HepG2 (cell line): ENCODE measurements around the gene F12. TPM values are rescaled to one million over a fixed set of nuclear protein-coding genes. Genes with fewer than 3 reads are reported as not detected.

ENCODE experiments used
- BHLHE40 ChIP-seq: IDR thresholded peaks from 2 replicates; pipeline ENCODE4 v1.6.1; 2011; ENCODE audit warnings: low read length, improper control_type of control experiment
- CENPBD1 ChIP-seq: sonication (generic); formaldehyde crosslinking; IDR thresholded peaks from 2 replicates; pipeline ENCODE4 v1.8.0; 2022; ENCODE audit warnings: missing genetic modification reagents, low read depth, mild to moderate bottlenecking, borderline replicate concordance
- GABPA ChIP-seq, 2 experiments: IDR thresholded peaks; 2 replicates each; pipeline ENCODE4 v1.6.1; 2011 to 2016; ENCODE audit warnings: low read depth in 2 of 2, low read length in 1 of 2, missing biosample characterization in 1 of 2, missing genetic modification characterization in 1 of 2
- KDM5B ChIP-seq: sonication (generic); formaldehyde crosslinking; IDR thresholded peaks from 2 replicates; pipeline ENCODE4 v1.4.0; 2020; ENCODE audit warnings: missing genetic modification reagents, mild to moderate bottlenecking, borderline replicate concordance
- PHF5A ChIP-seq: IDR thresholded peaks from one replicate; pipeline ENCODE4 v1.6.1; 2018; ENCODE audit warnings: low read depth, missing genetic modification reagents; ENCODE audit not compliant: unreplicated experiment
- SMARCE1 ChIP-seq: fragments of 450-650 bp; IDR thresholded peaks from 2 replicates; pipeline ENCODE4 v1.6.1; 2017; ENCODE audit warnings: borderline replicate concordance
- SNRNP70 ChIP-seq: fragments of 200-400 bp; formaldehyde crosslinking; IDR thresholded peaks from 2 replicates; pipeline ENCODE4 v1.6.1; 2017; ENCODE audit warnings: mild to moderate bottlenecking, low read depth, low read length, moderate library complexity
- SP4 ChIP-seq: sonication (generic); formaldehyde crosslinking; IDR thresholded peaks from 2 replicates; pipeline ENCODE4 v1.8.1; 2023; ENCODE audit warnings: mild to moderate bottlenecking, missing genetic modification reagents
- TBX2 ChIP-seq: sonication (generic); formaldehyde crosslinking; IDR thresholded peaks from 2 replicates; pipeline ENCODE4 v1.5.0; 2020; ENCODE audit warnings: missing genetic modification reagents, mild to moderate bottlenecking, borderline replicate concordance
- ZMYM3 ChIP-seq: sonication (generic); formaldehyde crosslinking; IDR thresholded peaks from 2 replicates; pipeline ENCODE4 v1.5.1; 2020; ENCODE audit warnings: mild to moderate bottlenecking, missing genetic modification reagents
- ZNF256 ChIP-seq: sonication (generic); formaldehyde crosslinking; conservative IDR thresholded peaks from 2 replicates; pipeline ENCODE4 v1.4.0; 2020; ENCODE audit warnings: missing genetic modification reagents
- ZNF670 ChIP-seq: sonication (generic); formaldehyde crosslinking; IDR thresholded peaks from 2 replicates; pipeline ENCODE4 v1.8.0; 2022; ENCODE audit warnings: mild to moderate bottlenecking, missing genetic modification reagents, borderline replicate concordance
- ZNF772 ChIP-seq: sonication (generic); formaldehyde crosslinking; IDR thresholded peaks from 2 replicates; pipeline ENCODE4 v1.5.0; 2020; ENCODE audit warnings: mild to moderate bottlenecking, missing genetic modification reagents
- ZNF883 ChIP-seq: sonication (generic); formaldehyde crosslinking; IDR thresholded peaks from 2 replicates; pipeline ENCODE4 v1.5.1; 2020; ENCODE audit warnings: mild to moderate bottlenecking, missing genetic modification reagents; ENCODE audit errors: not compliant biosample characterization
- polyA plus RNA-seq, 8 experiments: library from polyadenylated mRNA; depleted of rRNA in 3 of 8; stranded (reverse) in 7 of 8; unstranded in 1 of 8; fragments of >200 nt; fragmentation: Illumina TruSeq in 4 of 8; extraction: Trizol in 4 of 8; gene quantifications; 2 replicates each; pipeline versions ENCODE4 v1.2.1 to v1.2.3, GENCODE V29; 2011 to 2016; ENCODE audit warnings: low read depth in 4 of 8, missing spikeins in 1 of 8, mixed read lengths in 1 of 8; ENCODE audit not compliant: insufficient read depth in 1 of 8
- total RNA-seq, 5 experiments: library from RNA; depleted of rRNA; stranded (reverse); fragments of >200 nt; fragmentation: Illumina TruSeq; extraction: Trizol; gene quantifications; 2 replicates each; pipeline ENCODE4 v1.2.3, GENCODE V29; 2016; ENCODE audit warnings: low read depth in 1 of 5
- TF ChIP-seq, protein P1 (sequence below), 2 experiments: sonication (generic) in 1 of 2; formaldehyde crosslinking in 1 of 2; IDR thresholded peaks; 2 replicates each; pipeline versions ENCODE4 v1.4.0 to v1.6.1; 2016 to 2020; ENCODE audit warnings: borderline replicate concordance in 1 of 2, low read depth in 1 of 2, mild to moderate bottlenecking in 1 of 2, missing genetic modification reagents in 1 of 2
- TF ChIP-seq, protein P2 (sequence below): IDR thresholded peaks from 2 replicates; pipeline ENCODE4 v1.6.1; 2016; ENCODE audit warnings: mild to moderate bottlenecking
- TF ChIP-seq, protein P3 (sequence below): sonication (generic); formaldehyde crosslinking; IDR thresholded peaks from 2 replicates; pipeline ENCODE4 v1.4.0; 2020; ENCODE audit warnings: missing genetic modification reagents

F12 gene
- total and polyA plus RNA-seq, 2 of the 13 experiments (the other 11 are each of a cell fraction or from before 2014, with no cell fraction given): 2.5 to 3.0 TPM

GRCh38 chr5:177409043-177409801 is at the start of gene F12 (continued):
- TF ChIP-seq, protein P1, sequence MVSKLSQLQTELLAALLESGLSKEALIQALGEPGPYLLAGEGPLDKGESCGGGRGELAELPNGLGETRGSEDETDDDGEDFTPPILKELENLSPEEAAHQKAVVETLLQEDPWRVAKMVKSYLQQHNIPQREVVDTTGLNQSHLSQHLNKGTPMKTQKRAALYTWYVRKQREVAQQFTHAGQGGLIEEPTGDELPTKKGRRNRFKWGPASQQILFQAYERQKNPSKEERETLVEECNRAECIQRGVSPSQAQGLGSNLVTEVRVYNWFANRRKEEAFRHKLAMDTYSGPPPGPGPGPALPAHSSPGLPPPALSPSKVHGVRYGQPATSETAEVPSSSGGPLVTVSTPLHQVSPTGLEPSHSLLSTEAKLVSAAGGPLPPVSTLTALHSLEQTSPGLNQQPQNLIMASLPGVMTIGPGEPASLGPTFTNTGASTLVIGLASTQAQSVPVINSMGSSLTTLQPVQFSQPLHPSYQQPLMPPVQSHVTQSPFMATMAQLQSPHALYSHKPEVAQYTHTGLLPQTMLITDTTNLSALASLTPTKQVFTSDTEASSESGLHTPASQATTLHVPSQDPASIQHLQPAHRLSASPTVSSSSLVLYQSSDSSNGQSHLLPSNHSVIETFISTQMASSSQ (IDR thresholded peaks at IDR 0.05; ENCODE audit: low read depth): no peak
- TF ChIP-seq, protein P1 (CRISPR knock-in tag; IDR thresholded peaks at IDR 0.05; ENCODE audit: borderline replicate concordance): no peak
- TF ChIP-seq ZNF256 (CRISPR knock-in tag): no peak
- TF ChIP-seq TBX2 (CRISPR knock-in tag): peak; percentile 47; the same call in 1 of the 2 replicates
- no peak for TF ChIP-seq ZNF670 (CRISPR knock-in tag)
- no peak for TF ChIP-seq CENPBD1
- no peak for TF ChIP-seq PHF5A (CRISPR knock-in tag)
- peak; percentile 52; the same call in 1 of the 2 replicates for TF ChIP-seq ZNF772 (CRISPR knock-in tag)
- no peak for TF ChIP-seq BHLHE40
- TF ChIP-seq, protein P2, sequence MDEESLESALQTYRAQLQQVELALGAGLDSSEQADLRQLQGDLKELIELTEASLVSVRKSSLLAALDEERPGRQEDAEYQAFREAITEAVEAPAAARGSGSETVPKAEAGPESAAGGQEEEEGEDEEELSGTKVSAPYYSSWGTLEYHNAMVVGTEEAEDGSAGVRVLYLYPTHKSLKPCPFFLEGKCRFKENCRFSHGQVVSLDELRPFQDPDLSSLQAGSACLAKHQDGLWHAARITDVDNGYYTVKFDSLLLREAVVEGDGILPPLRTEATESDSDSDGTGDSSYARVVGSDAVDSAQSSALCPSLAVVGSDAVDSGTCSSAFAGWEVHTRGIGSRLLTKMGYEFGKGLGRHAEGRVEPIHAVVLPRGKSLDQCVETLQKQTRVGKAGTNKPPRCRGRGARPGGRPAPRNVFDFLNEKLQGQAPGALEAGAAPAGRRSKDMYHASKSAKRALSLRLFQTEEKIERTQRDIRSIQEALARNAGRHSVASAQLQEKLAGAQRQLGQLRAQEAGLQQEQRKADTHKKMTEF: no peak; the same call in 1 of the 2 replicates
- TF ChIP-seq GABPA (IDR thresholded peaks at IDR 0.05; ENCODE audit: low read depth, low read length): no peak
- TF ChIP-seq GABPA (CRISPR knock-in tag; IDR thresholded peaks at IDR 0.05; ENCODE audit: low read depth): 0 out of 2 replicates have a peak, but pooled peaks have one; percentile 34
- TF ChIP-seq ZMYM3 (CRISPR knock-in tag): peak; percentile 69
- no peak for TF ChIP-seq ZNF883 (CRISPR knock-in tag)
- TF ChIP-seq, protein P3, sequence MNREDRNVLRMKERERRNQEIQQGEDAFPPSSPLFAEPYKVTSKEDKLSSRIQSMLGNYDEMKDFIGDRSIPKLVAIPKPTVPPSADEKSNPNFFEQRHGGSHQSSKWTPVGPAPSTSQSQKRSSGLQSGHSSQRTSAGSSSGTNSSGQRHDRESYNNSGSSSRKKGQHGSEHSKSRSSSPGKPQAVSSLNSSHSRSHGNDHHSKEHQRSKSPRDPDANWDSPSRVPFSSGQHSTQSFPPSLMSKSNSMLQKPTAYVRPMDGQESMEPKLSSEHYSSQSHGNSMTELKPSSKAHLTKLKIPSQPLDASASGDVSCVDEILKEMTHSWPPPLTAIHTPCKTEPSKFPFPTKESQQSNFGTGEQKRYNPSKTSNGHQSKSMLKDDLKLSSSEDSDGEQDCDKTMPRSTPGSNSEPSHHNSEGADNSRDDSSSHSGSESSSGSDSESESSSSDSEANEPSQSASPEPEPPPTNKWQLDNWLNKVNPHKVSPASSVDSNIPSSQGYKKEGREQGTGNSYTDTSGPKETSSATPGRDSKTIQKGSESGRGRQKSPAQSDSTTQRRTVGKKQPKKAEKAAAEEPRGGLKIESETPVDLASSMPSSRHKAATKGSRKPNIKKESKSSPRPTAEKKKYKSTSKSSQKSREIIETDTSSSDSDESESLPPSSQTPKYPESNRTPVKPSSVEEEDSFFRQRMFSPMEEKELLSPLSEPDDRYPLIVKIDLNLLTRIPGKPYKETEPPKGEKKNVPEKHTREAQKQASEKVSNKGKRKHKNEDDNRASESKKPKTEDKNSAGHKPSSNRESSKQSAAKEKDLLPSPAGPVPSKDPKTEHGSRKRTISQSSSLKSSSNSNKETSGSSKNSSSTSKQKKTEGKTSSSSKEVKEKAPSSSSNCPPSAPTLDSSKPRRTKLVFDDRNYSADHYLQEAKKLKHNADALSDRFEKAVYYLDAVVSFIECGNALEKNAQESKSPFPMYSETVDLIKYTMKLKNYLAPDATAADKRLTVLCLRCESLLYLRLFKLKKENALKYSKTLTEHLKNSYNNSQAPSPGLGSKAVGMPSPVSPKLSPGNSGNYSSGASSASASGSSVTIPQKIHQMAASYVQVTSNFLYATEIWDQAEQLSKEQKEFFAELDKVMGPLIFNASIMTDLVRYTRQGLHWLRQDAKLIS (CRISPR knock-in tag): no peak
- no peak for TF ChIP-seq SNRNP70
- TF ChIP-seq SMARCE1: no peak
- TF ChIP-seq SP4 (CRISPR knock-in tag): peak; percentile 54; the same call in 1 of the 2 replicates
- peak; percentile 30; the same call in 1 of the 2 replicates for TF ChIP-seq KDM5B (CRISPR knock-in tag)
